AG09319 (cell line): ENCODE data around the gene TRERF1.
"Not testable (repeated sequence)": the region's sequence is repeated elsewhere in the genome, so short reads cannot be mapped to it uniquely, and the experiment has no call there.

Source experiments
- DNase-seq: peaks from one replicate; pipeline ENCODE4 v3.0.0-alpha.2; 2010; ENCODE audit warnings: low read depth; ENCODE audit errors: extremely low read depth
- CTCF ChIP-seq: IDR thresholded peaks from 2 replicates; pipeline ENCODE4 v1.5.1; 2011; ENCODE audit warnings: low read depth, mild to moderate bottlenecking, inconsistent platforms, low read length, moderate library complexity

TRERF1 gene

GRCh38 chr6:42333612-42334011, 118.1 kb downstream of the TRERF1 start:
- no peak for TF ChIP-seq CTCF
- no peak for DNase-seq

GRCh38 chr6:42332916-42333315, 118.8 kb downstream of the TRERF1 start:
- DNase-seq = no peak
- no peak for TF ChIP-seq CTCF

- no peak for DNase-seq
- TF ChIP-seq CTCF = no peak
Measured at GRCh38 chr6:42331019-42331418, 120.7 kb downstream of the TRERF1 start.

DNA sequence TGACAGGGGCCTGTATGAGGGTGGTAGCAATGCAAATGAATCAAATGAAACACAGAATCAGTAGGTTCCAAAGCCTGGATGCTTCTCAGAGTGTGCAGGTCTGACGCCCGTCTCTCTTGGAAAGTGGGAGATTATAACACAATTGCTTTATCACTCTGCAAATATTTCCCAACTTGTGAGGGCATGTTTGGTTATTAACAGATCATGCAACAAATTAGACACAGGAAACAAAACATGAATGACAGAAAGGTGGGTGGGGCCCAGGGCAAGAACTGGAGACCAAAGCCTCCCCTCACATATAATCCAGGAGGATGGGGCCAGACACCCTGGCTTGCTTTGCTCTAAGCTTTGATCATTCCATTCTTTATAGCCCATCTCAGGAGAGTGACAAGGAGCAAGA, 125.5 kb downstream of the TRERF1 start:
- no peak for DNase-seq

DNA sequence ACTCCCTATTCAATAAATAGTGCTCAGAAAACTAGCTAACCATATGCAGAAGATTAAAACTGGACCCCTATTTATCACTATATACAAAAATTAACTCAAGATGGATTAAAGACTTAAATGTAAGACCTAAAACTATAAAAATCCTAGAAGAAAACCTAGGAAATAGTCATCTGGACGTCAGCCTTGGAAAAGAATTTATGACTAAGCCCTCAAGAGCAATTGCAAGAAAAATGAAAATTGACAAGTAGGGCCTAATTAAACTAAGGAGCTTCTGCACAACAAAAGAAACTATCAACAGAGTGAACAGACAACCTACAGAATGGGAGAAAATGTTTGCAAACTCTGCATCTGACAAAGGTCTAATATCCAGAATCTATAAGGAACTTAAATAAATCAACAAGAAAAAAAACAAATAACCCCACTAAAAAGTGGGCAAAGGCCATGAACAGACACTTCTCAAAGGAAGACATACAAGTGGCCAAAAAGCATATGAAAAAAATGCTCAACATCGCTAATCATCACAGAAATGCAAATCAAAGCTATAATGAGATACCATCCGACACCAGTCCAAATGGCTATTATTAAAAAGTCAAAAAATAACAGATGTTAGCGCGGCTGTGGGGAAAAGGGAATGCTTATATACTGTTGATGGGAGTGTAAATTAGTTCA, 126.9 kb downstream of the TRERF1 start:
- not testable (repeated sequence) for DNase-seq

More for the DNA sequence above, 125.5 kb downstream of the TRERF1 start:
- TF ChIP-seq CTCF = no peak

- no peak for TF ChIP-seq CTCF
- DNase-seq = no peak
Measured at GRCh38 chr6:42322676-42323075, 129.1 kb downstream of the TRERF1 start.

DNA sequence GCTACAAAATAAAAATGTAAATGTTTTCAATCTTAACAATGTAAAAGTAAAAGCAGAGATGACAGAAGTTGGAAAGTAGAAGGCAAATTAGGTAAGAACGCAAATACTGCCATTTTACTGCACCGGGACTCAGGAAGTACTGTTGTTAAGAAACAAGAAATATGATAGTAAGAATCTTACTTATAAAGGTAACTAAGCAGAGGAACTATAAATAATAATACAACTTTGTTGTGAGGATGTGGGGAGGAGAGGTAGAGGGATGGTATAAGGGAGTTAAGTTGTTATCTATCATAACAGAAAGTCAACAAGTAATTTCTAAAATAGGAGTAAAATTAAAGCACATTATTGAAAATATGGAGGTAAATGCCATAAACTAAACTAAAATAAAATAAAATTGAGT, 129.8 kb downstream of the TRERF1 start:
- DNase-seq = no peak
- no peak for TF ChIP-seq CTCF

DNA sequence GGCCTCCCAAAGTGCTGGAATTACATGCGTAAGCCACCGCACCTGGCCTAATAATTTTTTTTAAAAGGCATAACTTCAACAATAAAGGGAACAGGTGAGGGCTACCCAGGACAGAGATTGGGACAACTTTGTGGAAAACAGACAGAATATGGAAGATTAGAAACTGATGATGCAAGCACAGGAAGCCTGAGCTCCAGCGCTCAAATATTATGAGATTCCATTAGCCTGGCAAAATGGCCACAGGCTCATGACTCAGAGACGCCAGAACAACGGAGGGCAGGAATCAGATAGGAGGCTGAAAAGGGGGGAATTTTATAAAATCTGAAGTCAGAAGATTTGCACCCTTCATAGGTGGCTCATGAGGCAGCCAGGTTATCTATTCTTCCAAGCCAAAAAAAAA, 131.0 kb downstream of the TRERF1 start:
- no peak for DNase-seq
- TF ChIP-seq CTCF = no peak
